ENCODE data around the gene KCNJ6.

Gene KCNJ6

DNA sequence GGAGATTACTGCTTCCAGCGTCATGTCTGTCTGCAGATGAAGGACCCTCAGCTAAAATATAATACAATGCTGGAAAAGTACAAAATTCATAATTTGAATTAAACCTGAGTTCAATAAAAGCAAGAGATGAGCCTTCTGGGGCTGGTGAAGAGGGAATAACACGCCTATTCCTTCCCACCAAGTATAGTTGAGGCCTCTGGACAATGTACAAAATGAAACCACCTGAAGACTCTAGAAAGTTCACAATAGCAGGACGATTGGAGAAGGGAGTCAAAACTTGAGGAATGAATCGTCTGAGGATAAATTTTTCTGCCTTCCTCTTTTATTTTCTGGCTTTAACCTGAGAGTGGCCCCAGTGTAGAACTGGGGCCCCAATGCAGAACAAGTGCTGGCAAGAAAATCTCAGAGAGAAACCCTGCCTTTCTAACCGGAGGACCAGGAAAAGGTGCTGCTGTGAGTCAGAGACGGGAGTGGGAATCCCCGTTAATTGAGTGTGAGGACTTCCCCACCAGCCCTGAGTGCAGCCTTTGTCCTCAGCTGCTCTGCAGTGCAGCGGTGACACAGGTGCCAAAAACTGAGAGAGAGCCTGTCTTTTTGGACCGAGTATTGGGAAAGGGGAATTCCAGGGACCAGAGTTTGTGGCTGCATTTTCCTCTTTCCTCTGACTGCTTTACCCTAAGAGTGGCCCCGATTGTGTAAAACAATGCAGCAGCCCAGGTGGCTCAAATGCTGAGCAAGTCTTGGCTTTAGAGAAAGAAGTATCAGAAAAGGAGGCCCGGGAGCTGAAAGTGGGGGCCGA is 284.7 kb downstream of the KCNJ6 start:
- DNase-seq, result no peak

DNA sequence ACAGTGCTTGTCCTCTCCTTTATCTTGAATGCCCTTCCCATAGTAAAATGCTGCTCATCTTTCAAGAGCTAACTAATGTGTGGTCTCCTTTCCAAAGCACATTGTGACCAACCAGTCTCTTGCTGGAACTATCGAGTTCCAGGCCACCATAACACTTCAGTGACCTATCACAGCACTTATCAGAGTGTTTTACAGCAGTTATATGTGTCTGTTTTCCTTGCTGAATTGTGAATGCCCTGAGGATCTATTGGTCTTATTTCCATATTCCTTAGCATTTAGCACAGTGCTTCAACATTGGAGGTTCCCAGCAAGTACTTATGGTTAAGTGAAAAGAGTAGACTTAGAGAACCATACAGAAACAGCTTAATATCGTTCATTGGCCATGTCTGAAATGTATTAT is 285.4 kb downstream of the KCNJ6 start:
- no peak for DNase-seq

DNA sequence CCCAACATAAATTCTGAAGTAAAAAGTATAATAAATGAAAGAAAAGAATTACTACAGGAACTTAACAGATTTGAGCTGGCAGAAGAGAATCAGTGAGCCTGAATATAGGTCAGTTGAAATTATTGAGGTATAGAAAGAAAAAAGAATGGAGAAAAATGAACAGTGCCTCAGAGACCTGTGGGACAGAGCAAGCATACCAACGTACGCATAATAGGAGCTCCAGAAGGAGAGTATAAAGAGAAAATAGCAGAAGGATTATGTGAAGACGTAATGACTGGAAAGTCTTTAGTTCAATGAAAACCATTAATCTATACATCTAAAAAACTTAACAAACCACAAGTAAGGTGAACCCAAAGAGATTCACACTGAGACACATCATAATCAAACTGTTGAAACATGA is 287.9 kb downstream of the KCNJ6 start:
- DNase-seq, result no peak

DNA sequence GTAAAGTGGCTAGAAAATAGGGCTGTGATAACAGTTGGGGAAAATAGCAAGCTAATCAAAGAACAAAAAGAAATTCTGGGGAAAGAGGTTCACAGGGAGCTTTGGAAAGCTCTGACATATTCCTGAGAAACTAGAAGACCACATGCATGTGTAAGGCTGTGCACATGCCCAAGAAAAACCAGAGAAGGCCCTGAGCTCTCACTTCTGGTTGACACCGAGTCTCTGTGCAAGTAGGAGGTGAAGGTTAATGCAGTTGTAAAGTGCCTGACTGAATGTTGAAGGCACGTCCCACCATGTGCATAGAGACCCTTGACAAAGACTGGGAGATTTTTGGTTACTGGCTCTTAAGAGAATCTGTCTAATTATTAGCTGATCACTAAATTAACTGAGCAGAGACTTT is 288.7 kb downstream of the KCNJ6 start:
- no peak for DNase-seq

DNA sequence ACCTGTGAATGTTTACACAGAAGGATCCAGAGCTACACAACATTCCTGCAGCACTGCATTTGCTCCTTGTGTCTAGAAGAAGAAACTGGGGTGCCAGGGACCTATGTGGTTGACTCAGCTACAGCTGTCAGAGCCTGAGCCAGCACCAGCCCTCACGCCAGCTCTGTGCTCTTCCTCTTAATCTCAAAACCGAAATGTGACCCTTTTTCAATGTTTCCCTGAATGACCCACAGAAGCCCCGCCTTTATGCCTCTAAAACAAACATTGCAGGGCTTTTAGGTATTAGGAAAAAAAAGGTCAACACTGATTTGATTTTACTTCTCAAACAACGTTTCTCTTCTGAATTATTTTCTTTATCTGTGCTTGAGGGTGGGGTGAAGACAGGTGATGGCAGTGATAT is 289.2 kb downstream of the KCNJ6 start:
- DNase-seq, result no peak

DNA sequence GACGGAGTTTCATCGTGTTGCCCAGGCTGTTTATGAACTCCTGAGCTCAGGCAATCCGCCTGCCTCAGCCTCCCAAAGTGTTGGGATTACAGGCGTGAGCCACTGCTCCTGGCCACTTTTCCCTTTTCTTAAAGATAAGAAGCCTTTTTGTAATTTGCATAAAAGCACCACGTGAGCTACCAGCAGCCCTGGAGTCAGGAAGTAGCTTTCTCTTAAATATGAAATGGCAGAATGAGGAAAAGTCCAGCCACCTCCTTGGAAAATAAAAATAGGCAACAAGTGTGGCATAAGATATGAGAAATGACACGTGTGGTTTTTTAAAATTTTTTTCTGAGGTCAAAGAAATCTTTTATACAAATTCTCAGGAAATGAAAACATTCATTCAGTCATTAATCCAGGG is 289.9 kb downstream of the KCNJ6 start:
- DNase-seq, result no peak

DNA sequence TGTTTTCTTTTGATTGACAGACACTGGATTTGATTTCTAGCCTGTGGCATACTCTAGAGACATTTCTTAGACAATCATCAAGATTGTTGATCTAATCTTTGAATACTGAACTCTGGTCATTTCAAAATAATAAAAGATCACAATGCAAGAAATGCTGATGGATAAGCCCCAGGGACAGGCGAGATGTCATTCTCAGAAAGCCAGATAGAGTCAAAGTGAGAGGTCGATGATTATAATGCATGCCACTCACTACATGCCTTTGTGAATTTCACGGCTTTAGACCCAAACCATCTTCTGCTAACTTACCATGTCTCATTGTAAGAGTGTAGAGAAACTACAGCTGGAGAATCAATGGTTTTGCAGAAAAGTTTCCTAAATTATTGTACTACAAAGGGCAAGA is 292.6 kb downstream of the KCNJ6 start:
- DNase-seq, result no peak

DNA sequence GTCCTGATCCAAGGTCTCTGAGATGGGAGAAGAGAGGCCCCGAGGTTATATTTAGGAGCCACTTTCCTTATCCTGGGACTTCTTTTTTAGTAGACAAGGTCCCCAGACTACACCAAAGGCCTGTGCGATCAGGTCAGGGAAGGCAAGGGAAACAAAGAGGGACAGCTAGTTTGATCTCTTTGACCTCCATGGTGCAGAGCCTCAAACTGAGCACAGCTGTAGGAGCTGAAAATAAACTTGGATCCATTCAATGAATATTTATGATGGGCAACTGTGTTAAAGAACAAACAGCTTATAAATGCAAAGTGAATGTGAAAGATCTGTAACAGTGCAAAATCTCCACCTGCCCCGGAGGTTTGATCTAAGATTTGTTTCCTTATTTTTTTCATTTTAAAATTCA is 293.1 kb downstream of the KCNJ6 start:
- DNase-seq, result no peak

DNA sequence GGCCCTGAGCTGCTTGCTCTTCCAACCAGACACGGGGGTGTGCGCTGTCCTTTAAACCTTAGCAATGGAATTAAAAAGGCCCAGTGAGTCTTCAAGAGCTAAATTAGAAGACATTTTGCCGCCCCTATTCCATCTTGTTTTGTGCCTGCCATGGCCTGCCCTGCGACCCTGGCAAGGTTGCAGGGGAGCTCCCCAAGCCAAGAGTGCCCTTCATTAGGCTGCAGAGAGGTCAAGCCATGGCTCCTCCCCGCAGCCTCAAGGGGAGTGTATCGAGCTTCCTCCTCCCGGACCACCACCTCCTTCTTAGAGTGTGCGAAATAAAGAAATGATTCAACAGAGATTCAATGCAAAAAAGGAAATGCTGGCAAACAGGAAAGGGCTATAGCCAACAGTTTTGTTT is 293.5 kb downstream of the KCNJ6 start:
- no peak for DNase-seq

DNA sequence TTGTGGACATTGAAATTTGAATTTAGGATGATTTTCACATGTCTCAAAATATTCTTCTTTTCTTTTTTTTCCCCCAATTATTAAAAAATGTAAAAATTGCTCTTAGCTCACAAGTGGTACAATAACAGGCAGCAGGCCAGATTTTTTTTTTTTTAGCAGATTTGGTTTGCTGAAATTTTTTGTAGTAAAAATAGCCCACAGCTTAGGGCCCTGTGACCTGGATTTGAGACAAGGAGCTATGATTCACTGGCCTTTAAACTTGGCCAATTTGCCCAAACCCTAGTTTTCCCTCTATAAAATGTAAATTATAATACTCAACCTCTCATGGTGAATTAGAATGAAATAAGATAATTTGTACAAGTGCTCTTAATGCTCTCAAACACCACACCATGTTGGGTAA is 295.9 kb downstream of the KCNJ6 start:
- DNase-seq, result no peak

DNA sequence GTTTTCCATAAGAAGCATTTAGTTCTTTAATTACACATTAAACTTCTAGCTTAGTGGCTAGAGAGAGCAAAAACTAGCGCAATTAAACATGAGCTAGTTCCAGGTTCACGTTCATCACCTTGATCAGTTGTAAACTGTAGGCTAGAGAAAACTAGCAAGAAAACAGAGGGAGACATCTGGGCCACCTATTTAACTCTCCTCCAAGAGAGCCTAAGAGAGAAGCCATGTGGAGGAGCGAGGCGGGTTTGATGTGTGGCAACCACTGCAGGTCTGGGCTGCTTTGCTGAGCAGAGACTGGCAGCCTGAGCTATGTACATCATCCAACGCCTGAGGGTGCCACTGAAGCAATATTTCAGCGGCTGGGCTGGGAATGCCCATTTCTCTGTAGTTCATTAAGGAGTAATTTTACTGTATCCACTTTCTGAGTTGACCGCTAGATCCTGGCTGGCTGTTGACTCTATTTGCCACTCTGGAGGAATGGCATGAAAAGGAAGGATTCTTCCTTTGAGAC is 296.7 kb downstream of the KCNJ6 start:
- DNase-seq, result no peak

DNA sequence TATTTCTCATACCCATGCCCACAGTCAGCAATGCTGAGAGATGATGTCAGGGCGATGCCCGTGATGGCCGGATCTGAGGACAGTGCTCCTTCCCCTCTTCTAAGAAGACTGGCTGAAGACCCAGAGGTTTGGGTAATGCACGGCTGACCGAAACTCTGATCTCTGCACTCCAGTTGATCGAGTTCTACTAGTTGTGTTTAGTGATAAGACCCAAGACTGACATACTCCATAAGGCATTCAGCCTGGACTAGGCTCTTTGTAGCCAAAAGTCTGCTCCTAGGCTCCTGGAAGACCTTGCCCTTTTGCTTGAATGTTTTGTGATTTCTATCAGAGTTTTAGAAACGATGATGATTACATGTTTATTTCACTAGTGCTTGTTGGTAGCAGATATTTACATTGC is 298.2 kb downstream of the KCNJ6 start:
- DNase-seq, result no peak

DNA sequence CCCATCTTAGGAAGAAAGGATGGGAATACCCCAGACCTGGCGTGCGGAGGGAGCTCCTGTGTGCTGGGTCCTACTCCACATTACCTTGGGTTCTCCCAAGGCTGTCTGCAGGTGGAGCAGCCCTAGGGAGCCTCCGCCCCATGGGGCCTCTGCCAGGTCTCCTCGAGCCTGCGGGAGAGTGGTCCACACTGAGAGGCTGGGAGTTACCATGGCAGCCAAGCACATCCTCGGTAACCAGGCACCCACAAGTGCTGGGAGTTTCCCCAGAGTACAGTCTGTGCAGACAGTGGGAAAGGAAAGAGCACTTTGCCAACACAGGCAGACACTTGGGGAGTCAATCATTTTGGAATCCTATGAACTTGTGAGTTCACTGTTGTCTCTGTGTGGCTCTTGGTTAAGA is 300.3 kb downstream of the KCNJ6 start:
- no peak for DNase-seq

DNA sequence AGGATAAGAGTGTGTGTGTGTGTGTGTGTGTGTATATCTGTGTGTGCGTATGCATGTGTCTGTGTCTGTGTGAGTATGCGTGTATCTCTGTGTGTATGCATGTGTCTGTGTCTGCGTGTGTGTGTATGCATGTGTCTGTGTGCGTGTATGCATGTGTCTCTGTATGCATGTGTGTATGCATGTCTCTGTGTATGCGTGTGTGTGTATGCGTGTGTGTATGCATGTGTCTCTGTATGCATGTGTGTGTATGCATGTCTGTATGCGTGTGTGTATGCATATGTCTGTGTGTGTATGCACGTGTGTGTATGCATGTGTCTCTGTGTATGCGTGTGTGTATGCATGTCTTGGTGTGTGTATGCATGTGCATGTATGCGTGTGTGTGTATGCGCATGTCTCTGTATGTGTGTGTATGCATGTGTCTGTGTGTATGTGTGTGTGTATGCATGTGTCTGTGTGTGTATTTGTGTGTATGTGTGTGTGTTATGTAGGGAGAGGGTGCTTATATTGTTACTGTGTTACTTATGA is 301.8 kb downstream of the KCNJ6 start:
- no peak for DNase-seq

DNA sequence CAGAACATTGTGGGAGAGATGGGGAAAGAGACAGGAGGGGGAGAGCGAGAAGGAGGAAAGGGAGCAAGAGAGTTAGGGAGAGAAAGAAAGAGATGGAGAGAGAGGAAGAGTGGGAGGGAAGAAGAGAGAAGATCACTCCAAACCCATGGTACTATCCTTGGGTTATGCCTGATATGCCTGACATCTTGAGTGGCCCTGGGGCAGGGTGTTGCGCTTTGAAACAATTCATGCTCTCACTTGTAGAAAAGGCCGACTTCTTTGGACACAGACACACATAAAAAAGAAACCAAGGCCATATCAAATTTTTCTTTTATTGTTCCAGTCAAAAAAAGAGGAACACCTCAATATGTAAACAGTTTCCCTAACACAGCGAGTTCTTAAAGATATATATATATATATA is 309.2 kb downstream of the KCNJ6 start:
- DNase-seq, result no peak

DNA sequence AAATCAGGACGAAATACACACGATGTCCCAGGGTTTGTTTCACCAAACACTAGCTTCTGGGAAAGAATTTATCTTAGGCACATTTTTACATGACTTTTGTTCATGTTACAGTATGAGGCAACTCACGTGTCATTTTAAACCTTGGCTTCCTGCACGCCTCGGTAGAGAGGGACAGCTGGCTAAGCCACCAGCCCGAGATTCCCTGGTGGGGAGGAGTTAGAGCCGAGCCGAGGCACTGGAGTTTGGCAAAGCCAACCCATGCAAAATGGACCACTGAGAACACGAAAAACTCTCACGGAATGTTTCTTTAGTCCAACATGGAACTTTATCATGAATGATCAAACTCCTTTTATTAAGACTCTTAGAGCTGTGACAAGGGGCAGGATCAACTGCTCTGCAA is 309.7 kb downstream of the KCNJ6 start:
- DNase-seq, result no peak

DNA sequence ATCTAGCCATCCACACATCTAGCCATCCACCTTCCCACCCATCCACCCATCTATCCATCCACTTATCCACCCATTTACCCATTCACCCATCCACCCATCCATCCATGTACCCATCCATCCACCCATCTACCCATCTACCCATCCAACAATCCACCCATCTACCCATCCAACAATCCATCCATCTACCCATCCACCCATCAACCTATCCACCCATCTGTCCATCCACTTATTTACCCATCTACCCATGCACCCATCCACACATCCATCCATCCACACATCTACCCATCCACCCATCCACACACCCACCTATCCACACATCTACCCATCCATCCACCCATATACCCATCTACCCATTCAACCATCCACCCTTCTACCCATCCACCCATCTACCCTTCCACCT is 311.3 kb downstream of the KCNJ6 start:
- no peak for DNase-seq

DNA sequence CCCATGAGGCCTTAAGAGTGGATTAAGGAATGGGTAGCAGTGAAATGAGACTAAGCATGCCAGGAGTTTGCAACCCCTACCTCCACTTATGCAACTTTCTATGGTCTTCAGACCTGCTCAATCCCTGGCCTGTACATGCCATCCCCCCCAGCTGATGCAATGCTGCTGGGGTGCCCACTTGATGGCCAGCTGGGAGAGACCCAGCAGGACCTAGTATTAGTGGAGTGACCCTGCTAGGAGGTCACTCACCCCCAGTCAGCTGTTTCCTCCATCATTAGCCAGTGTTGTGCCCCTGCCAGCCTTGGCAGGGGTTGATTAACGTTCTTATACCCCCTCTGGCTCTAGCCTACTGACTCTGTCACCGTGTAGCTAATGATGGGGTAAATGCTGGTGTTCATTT is 313.1 kb downstream of the KCNJ6 start:
- DNase-seq, result no peak

DNA sequence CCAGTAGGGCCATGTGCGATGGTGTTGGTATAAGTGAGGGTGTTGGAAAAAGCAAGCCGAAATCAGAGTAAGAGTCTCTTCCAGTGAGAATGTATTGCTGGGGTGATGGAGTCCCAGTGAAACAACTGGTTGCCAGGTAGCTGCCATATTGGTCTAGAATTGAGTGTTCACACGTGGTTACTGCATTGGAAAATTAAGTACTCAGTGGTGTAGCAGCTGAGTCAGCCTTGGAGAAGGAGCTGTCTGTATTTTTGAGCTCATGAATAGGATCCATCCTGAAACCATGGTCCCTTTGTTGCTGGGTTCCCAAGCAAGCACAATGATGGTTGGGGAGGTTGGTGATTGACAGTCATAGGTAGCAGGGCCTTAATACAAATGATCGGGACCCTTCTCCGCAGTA is 314.3 kb downstream of the KCNJ6 start:
- DNase-seq, result no peak

DNA sequence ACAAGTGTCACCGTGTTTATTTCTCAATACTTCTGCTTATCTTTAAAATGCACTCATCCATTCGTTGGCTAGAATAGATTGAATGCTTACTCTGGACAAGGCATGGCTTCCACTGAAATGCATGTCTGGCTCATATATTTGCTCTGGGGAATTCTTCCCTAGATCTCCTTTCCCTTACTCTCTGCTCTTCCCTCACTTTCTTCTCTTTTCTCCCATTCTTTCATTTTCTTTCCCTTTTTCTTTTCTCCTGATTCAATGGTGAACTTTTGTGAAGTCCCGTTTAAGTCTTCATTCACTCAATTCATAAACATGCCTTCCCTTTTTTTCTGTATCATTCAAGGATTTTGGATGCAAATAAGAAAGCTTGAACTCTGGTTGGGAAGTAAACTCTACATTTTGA is 315.2 kb downstream of the KCNJ6 start:
- DNase-seq, result no peak

DNA sequence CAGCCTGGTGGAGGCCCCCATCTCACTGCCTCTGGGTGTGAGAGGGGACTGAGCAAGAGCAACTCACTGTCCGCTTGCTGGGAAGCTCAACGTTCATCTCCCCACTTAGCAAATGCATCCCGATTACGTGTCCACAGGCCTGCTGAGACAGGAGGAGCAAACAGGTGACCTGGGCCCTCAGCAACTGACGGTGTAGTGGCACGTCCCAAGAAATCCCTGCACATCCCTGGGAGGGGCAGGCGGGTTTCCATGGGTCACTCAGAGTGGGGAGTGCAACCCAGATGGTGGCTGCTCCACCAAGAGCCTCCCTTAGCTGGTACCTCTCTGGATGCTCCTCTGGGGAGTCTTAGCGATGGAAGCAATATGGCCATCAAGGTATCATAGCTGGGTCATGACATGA is 320.3 kb downstream of the KCNJ6 start:
- DNase-seq, result no peak

DNA sequence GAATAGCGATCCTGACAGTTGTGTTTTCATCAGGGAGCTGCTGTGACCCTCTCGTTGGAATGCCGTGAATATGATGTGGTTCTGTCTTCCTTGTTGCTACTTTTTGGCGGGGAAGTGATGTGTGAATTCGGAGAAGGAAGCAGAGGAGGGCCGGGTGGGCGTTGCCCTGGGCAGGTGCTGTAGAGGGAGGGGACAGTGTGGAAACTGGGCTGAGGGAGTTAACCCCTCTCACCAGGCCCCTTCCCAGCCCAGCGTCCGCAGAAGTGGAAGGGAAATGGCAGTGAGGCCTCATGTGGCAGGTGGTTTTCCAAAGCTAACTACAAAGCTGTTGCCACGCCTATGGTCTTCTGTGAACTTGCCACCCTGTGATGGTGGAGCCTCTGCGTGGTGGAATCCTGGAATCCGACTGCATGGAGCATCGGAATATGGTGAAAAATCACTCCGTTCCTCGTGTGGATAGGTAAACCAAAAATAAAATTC is 321.7 kb downstream of the KCNJ6 start:
- no peak for DNase-seq

DNA sequence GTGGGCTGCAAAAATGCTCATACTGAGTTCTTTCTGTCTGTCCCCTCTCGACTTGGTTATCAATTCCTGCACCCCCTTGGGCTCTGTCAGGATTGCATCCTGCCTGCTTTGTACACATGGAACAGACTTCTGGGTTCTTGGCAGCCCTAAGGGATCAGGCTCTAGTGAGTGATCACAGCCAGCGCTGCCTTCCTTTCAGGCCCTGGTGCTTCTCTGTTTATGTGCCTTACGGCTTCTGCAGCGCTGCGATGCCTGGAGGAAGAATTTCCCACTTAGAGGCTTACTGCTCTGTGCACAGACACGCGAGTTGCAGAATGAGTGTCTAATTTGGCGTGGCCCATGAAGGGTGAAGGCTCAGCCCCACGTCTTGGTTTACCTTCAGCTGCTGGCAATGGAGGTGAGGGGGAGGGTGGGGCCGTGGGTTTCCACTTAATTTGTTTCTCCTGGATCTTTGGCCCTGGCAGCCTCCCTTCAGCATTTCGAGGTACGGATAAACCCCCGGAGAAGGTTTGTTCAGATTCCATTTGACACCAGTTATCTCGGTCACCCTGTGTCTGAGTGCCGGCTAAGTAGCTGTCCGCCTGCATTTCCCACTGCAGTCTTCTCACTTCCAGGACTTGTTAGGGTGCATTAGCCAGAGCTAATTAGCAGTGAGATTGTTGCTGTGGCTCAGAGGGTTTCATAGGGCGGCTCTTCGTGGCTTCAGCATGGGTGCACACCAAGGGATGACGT is 322.4 kb downstream of the KCNJ6 start:
- no peak for DNase-seq

DNA sequence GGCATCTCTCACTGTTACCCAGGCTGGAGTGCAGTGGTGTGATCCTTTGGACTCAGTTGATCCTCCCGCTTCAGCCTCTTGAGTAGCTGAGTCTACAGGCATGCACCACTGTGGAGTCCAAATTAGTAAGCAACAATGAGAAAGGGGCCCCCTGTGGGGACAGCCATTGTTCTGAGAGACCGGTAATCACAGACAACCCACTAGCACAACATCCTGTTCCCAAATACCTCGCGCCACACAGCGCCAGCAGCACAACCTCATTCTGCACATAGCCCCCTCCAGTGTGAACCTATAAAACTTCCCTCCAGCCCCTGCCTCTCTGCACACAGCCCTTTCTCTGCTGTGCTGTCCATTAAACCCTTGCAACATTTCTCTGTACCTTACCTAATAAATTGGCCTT is 323.2 kb downstream of the KCNJ6 start:
- DNase-seq, result no peak

All from cortex of kidney (tissue), 1 donor.